ENCODE data around the gene CDC27.

- TF ChIP-seq ZBTB7A (IDR thresholded peaks at IDR 0.05; ENCODE audit: low read depth) (no peak), RAD21 (IDR thresholded peaks at IDR 0.05; ENCODE audit: low read depth) (no peak), TAF1 (IDR thresholded peaks at IDR 0.05; ENCODE audit: low read depth) (no peak), TCF12 (IDR thresholded peaks at IDR 0.05; ENCODE audit: low read depth) (no peak), YY1 (IDR thresholded peaks at IDR 0.05; ENCODE audit: low read depth) (no peak), EP300 (IDR thresholded peaks at IDR 0.05; ENCODE audit: borderline replicate concordance) (no peak), FOXM1 (IDR thresholded peaks at IDR 0.05; ENCODE audit: borderline replicate concordance, low read depth) (no peak)
Measured at GRCh38 chr17:47180337-47180736, 8.8 kb downstream of the CDC27 start.

Data from Ishikawa (cell line).